ENCODE results near the gene TBC1D1. TPM values are rescaled to one million over a fixed set of nuclear protein-coding genes. Genes with fewer than 3 reads are reported as not detected.

Gene TBC1D1
- total and polyA plus RNA-seq, 5 donors, result 86.7 to 134 (median 116) TPM

DNA sequence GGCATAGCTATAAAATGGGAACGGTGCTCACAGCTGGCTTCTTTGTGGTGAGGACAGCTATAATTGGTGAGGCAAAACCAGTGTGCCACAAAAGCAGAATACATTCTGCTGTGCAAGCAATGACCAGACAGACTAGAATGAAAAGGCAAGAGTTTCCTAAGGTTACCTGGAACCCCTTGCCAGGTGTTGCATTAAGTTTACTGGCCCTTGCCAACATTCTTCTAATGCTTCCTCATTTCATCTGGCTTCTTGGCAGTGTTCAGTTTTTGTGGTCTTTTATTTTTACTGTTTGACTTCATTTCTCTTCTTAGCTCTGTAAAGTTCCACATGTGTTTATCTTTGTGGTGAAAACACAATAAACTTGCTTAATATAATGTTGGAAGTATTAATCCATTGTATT lies 200.8 kb downstream of the TBC1D1 start:
- no peaks in the 10 kb centered on the region for H3K4me1 ChIP-seq (ENCODE audit: control insufficient read depth, insufficient read depth, low read length)
- 75% methylated on average over 1 of the region's 1 CpG for WGBS

GRCh38 chr4:38092701-38093100 lies 201.8 kb downstream of the TBC1D1 start:
- no peak for ATAC-seq
- WGBS, result 83% methylated on average over 3 of the region's 3 CpGs

More for the DNA sequence above, 200.8 kb downstream of the TBC1D1 start:
- no peak overlapping the region for H3K27ac ChIP-seq (ENCODE audit: low read length)
- H3K9me3 ChIP-seq (ENCODE audit: control insufficient read depth, low read length), result no peaks in the 10 kb centered on the region
- H3K27me3 ChIP-seq (ENCODE audit: control insufficient read depth, insufficient read depth), result no peaks in the 10 kb centered on the region
- intact Hi-C loops (cut with DNase I), result no loop called here
- ATAC-seq, result no peak
- no peak overlapping the region for H3K4me3 ChIP-seq (ENCODE audit: low read length)
- DNase-seq, result no peak

DNA sequence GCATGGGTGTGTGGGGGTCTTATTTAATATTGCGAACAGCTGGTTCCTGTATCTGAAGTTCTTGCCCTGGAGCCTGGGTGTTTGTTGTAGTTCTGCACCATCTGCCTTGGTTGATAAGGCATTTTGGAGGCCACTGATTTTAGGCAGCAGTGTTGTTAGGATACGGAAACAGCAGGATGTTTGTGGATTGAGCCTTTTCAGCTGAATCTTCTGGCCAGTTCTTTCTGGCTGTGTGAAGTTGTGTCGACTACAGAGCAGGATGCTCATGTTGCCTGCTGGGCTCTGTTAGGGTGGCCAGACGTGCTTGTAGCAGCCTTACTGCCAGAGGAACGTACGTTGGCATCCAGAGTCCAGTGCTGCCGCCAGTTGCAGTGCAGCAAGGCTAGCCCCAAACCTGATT lies 203.5 kb downstream of the TBC1D1 start:
- H3K4me1 ChIP-seq (ENCODE audit: control insufficient read depth, insufficient read depth, low read length), result no peaks in the 10 kb centered on the region
- intact Hi-C loops (cut with DNase I), result no loop called here
- no peak overlapping the region for H3K4me3 ChIP-seq (ENCODE audit: low read length)
- 56% methylated on average over 7 of the region's 7 CpGs for WGBS
- ATAC-seq (peak; percentile 56 to 67), DNase-seq (peak in 2 of 3 donors; percentile 68 to 74)
- H3K27ac ChIP-seq (ENCODE audit: low read length), result no peak overlapping the region
- H3K9me3 ChIP-seq (ENCODE audit: control insufficient read depth, low read length), result no peaks in the 10 kb centered on the region
- H3K27me3 ChIP-seq (ENCODE audit: control insufficient read depth, insufficient read depth), result no peaks in the 10 kb centered on the region

More at GRCh38 chr4:38092701-38093100, 201.8 kb downstream of the TBC1D1 start:
- Histone ChIP-seq H3K27me3 (ENCODE audit: control insufficient read depth, insufficient read depth) (no peaks in the 10 kb centered on the region), H3K27ac (ENCODE audit: low read length) (no peak overlapping the region), H3K9me3 (ENCODE audit: control insufficient read depth, low read length) (no peaks in the 10 kb centered on the region), H3K4me1 (ENCODE audit: control insufficient read depth, insufficient read depth, low read length) (no peaks in the 10 kb centered on the region), H3K4me3 (ENCODE audit: low read length) (no peak overlapping the region)
- DNase-seq, result no peak
- intact Hi-C loops (cut with DNase I), result no loop called here

DNA sequence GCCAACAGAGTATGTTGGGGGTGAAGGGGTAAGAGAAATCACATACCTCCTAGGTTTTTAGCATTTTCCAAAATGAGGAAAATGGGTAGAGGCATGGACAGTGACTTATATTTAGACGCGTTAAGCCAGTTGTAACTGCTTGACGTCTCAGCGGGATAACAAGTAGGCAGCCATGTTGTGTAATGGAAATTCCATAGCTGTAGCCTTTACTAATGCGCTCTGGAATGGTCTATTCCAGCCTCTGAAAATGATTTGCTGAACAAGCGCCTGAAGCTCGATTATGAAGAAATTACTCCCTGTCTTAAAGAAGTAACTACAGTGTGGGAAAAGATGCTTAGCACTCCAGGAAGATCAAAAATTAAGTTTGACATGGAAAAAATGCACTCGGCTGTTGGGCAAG lies 204.8 kb downstream of the TBC1D1 start:
- no peaks in the 10 kb centered on the region for H3K9me3 ChIP-seq (ENCODE audit: control insufficient read depth, low read length)
- no peak overlapping the region for H3K27ac ChIP-seq (ENCODE audit: low read length)
- intact Hi-C loops (cut with DNase I), result no loop called here
- no peaks in the 10 kb centered on the region for H3K4me1 ChIP-seq (ENCODE audit: control insufficient read depth, insufficient read depth, low read length)
- 97% methylated on average over 8 of the region's 8 CpGs for WGBS
- H3K4me3 ChIP-seq (ENCODE audit: low read length), result no peak overlapping the region
- no peaks in the 10 kb centered on the region for H3K27me3 ChIP-seq (ENCODE audit: control insufficient read depth, insufficient read depth)
- ATAC-seq, result no peak
- no peak for DNase-seq

- no peaks in the 10 kb centered on the region for H3K27me3 ChIP-seq (ENCODE audit: control insufficient read depth, insufficient read depth)
- peaks cover 4% of the 10 kb centered on the region for H3K4me1 ChIP-seq (ENCODE audit: control insufficient read depth, insufficient read depth, low read length)
- WGBS, result 95% methylated on average over 4 of the region's 4 CpGs
- intact Hi-C loops (cut with DNase I), result no loop called here
- ATAC-seq (no peak), DNase-seq (no peak)
- no peak overlapping the region for H3K4me3 ChIP-seq (ENCODE audit: low read length)
- H3K27ac ChIP-seq (ENCODE audit: low read length), result no peak overlapping the region
- no peaks in the 10 kb centered on the region for H3K9me3 ChIP-seq (ENCODE audit: control insufficient read depth, low read length)
Measured at GRCh38 chr4:38097818-38098217, 206.9 kb downstream of the TBC1D1 start.

GRCh38 chr4:38099020-38099600 lies 208.2 kb downstream of the TBC1D1 start:
- H3K4me3 ChIP-seq (ENCODE audit: low read length), result no peak overlapping the region
- H3K9me3 ChIP-seq (ENCODE audit: control insufficient read depth, low read length), result no peaks in the 10 kb centered on the region
- no peak for DNase-seq
- H3K27ac ChIP-seq (ENCODE audit: low read length), result no peak overlapping the region
- no peak for ATAC-seq
- intact Hi-C loops (cut with DNase I), result no loop called here
- no peaks in the 10 kb centered on the region for H3K27me3 ChIP-seq (ENCODE audit: control insufficient read depth, insufficient read depth)
- peaks cover 4% of the 10 kb centered on the region for H3K4me1 ChIP-seq (ENCODE audit: control insufficient read depth, insufficient read depth, low read length)
- WGBS, result 92% methylated on average over 4 of the region's 4 CpGs

- intact Hi-C loops (cut with DNase I), result no loop called here
- 71% methylated on average over 3 of the region's 3 CpGs for WGBS
- Histone ChIP-seq H3K4me1 (ENCODE audit: control insufficient read depth, insufficient read depth, low read length) (peaks cover 4% of the 10 kb centered on the region), H3K9me3 (ENCODE audit: control insufficient read depth, low read length) (no peaks in the 10 kb centered on the region), H3K4me3 (ENCODE audit: low read length) (no peak overlapping the region), H3K27ac (ENCODE audit: low read length) (no peak overlapping the region), H3K27me3 (ENCODE audit: control insufficient read depth, insufficient read depth) (no peaks in the 10 kb centered on the region)
- ATAC-seq, result peak; percentile 48 to 56
- no peak for DNase-seq
Measured at GRCh38 chr4:38099908-38100407, 209.1 kb downstream of the TBC1D1 start.

GRCh38 chr4:38100474-38101255 lies 209.8 kb downstream of the TBC1D1 start:
- 90% methylated on average over 5 of the region's 5 CpGs for WGBS
- Histone ChIP-seq H3K27me3 (ENCODE audit: control insufficient read depth, insufficient read depth) (no peaks in the 10 kb centered on the region), H3K4me3 (ENCODE audit: low read length) (no peak overlapping the region), H3K9me3 (ENCODE audit: control insufficient read depth, low read length) (no peaks in the 10 kb centered on the region), H3K4me1 (ENCODE audit: control insufficient read depth, insufficient read depth, low read length) (peaks cover 4% of the 10 kb centered on the region), H3K27ac (ENCODE audit: low read length) (no peak overlapping the region)
- intact Hi-C loops (cut with DNase I), result no loop called here
- ATAC-seq (no peak), DNase-seq (no peak)

- intact Hi-C loops (cut with DNase I), result no loop called here
- Histone ChIP-seq H3K27ac (ENCODE audit: low read length) (no peak overlapping the region), H3K4me1 (ENCODE audit: control insufficient read depth, insufficient read depth, low read length) (peaks cover 4% of the 10 kb centered on the region), H3K4me3 (ENCODE audit: low read length) (no peak overlapping the region), H3K9me3 (ENCODE audit: control insufficient read depth, low read length) (no peaks in the 10 kb centered on the region), H3K27me3 (ENCODE audit: control insufficient read depth, insufficient read depth) (no peaks in the 10 kb centered on the region)
- DNase-seq (no peak), ATAC-seq (no peak)
- WGBS, result 67% methylated on average over 4 of the region's 4 CpGs
Measured at GRCh38 chr4:38101563-38101962, 210.7 kb downstream of the TBC1D1 start.

DNA sequence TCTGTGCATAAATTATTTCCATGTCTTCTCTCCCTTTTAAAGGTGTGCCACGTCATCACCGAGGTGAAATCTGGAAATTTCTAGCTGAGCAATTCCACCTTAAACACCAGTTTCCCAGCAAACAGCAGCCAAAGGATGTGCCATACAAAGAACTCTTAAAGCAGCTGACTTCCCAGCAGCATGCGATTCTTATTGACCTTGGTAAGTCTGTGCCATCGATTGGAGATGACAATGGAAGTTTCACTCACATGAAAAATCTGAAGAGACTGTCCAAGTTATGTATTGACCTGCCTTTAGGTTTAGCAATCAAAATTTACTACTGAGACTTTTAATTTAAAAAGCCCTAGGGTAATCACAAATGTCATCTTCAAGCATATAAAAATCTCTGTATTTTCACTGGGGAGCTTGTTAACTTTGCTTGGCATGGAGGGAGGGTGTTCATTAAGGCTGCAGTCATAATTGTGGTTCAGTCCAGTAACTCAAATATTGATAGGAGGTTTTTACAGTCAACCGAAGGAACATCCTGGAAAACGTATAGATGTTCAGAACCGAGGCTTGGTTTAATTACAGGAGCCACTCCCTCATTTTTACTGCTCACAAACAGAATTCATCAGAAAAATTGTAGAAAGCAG lies 212.2 kb downstream of the TBC1D1 start:
- Histone ChIP-seq H3K27me3 (ENCODE audit: control insufficient read depth, insufficient read depth) (no peaks in the 10 kb centered on the region), H3K4me3 (ENCODE audit: low read length) (no peak overlapping the region), H3K9me3 (ENCODE audit: control insufficient read depth, low read length) (no peaks in the 10 kb centered on the region), H3K4me1 (ENCODE audit: control insufficient read depth, insufficient read depth, low read length) (peaks cover 4% of the 10 kb centered on the region), H3K27ac (ENCODE audit: low read length) (no peak overlapping the region)
- DNase-seq (no peak), ATAC-seq (no peak)
- intact Hi-C loops (cut with DNase I), result no loop called here
- WGBS, result 88% methylated on average over 7 of the region's 7 CpGs
